Endodermal cell (in vitro differentiated cells): ENCODE results near the gene NCOA5. TPM values are rescaled to one million over a fixed set of nuclear protein-coding genes. Genes with fewer than 3 reads are reported as not detected.

Experiments
- DNase-seq: peaks from one replicate; pipeline ENCODE4 v3.0.0-alpha.2; 2017
- H3K27ac ChIP-seq: 2 replicates; pipeline ENCODE4 v1.5.1; 2013; ENCODE audit warnings: mild to moderate bottlenecking, low read depth, low read length, moderate library complexity
- H3K27me3 ChIP-seq: 2 replicates; pipeline ENCODE4 v1.6.1; 2013; ENCODE audit warnings: mild to moderate bottlenecking, low read length, moderate library complexity; ENCODE audit not compliant: insufficient read depth, control insufficient read depth, poor library complexity, severe bottlenecking
- H3K36me3 ChIP-seq: 2 replicates; pipeline ENCODE4 v1.7.0; 2013; ENCODE audit warnings: mild to moderate bottlenecking, low read length, moderate library complexity; ENCODE audit not compliant: control insufficient read depth, insufficient read depth
- H3K4me1 ChIP-seq: one replicate; pipeline ENCODE4 v1.7.0; 2013; ENCODE audit warnings: low read length; ENCODE audit not compliant: control insufficient read depth, insufficient read depth
- H3K4me3 ChIP-seq: 2 replicates; pipeline ENCODE4 v1.5.1; 2013; ENCODE audit warnings: mild to moderate bottlenecking, low read length, moderate library complexity
- H3K9ac ChIP-seq: 2 replicates; pipeline ENCODE4 v1.6.1; 2013; ENCODE audit warnings: mild to moderate bottlenecking, low read length, moderate library complexity; ENCODE audit not compliant: poor library complexity, severe bottlenecking; ENCODE audit errors: extremely low read depth
- H3K9me3 ChIP-seq: 2 replicates; pipeline ENCODE4 v1.6.1; 2013; ENCODE audit warnings: mild to moderate bottlenecking, low read length, moderate library complexity; ENCODE audit not compliant: control insufficient read depth
- H3K27ac Mint-ChIP-seq: 2 replicates; pipeline ENCODE4 v1.8.0; 2020; ENCODE audit warnings: mixed read lengths
- H3K27me3 Mint-ChIP-seq: 2 replicates; pipeline ENCODE4 v1.8.0; 2021; ENCODE audit warnings: mild to moderate bottlenecking, mixed read lengths; ENCODE audit not compliant: insufficient read depth
- H3K36me3 Mint-ChIP-seq: 2 replicates; pipeline ENCODE4 v1.8.0; 2020; ENCODE audit warnings: low read depth, mixed read lengths
- H3K4me1 Mint-ChIP-seq: 2 replicates; pipeline ENCODE4 v1.8.0; 2020; ENCODE audit warnings: mixed read lengths
- H3K4me3 Mint-ChIP-seq: 2 replicates; pipeline ENCODE4 v1.8.0; 2020; ENCODE audit warnings: mild to moderate bottlenecking, moderate library complexity, mixed read lengths
- H3K9me3 Mint-ChIP-seq: 2 replicates; pipeline ENCODE4 v1.8.0; 2020; ENCODE audit warnings: mild to moderate bottlenecking, mixed read lengths
- CTCF ChIP-seq: fragments of 200-600 bp; sonication (generic); conservative IDR thresholded peaks from 2 replicates; pipeline ENCODE4 v1.5.0; 2021; ENCODE audit warnings: antibody characterized with exemption, mild to moderate bottlenecking
- WGBS, 2 experiments: methylation state at CpG; one replicate each; pipeline versions ENCODE4 v1.1.5 to v1.1.7; 2013; ENCODE audit warnings: missing lambda C conversion rate in 2 of 2, mixed read lengths in 1 of 2; ENCODE audit not compliant: insufficient coverage in 1 of 2, insufficient read length in 1 of 2; 5-methylcytosine and 5-hydroxymethylcytosine counted together
- total RNA-seq, 2 donors: library from RNA; stranded (reverse); fragmentation: NEBNext Ultra II Directional in 1 of 2; extraction: Animal tissue kit (Norgen Biotek cat#: 25700) in 1 of 2; gene quantifications; 2 replicates in 1 of 2; 3 replicates in 1 of 2; pipeline ENCODE4 v1.2.1, GENCODE V29; 2021

NCOA5 gene
- total RNA-seq, 2 donors from 2014 or later: 19.3 to 28.7 TPM

GRCh38 chr20:46129955-46130481 is 40.3 kb upstream of the NCOA5 start:
- Histone ChIP-seq H3K9ac (no peak overlapping the region), H3K27me3 (peaks cover 39% of the 10 kb centered on the region), H3K36me3 (no peaks in the 10 kb centered on the region), H3K4me1 (no peaks in the 10 kb centered on the region), H3K27ac (no peak overlapping the region), H3K4me3 (no peak overlapping the region), H3K9me3 (no peaks in the 10 kb centered on the region)
- TF ChIP-seq CTCF: peak; percentile 19
- WGBS, 2 experiments: 0 to 48% methylated on average over 1 to 5 of the region's 5 CpGs
- DNase-seq: no peak
- Mint-ChIP-seq H3K36me3 (peaks cover 4% of the 10 kb centered on the region), H3K9me3 (no peaks in the 10 kb centered on the region), H3K27ac (no peak overlapping the region), H3K27me3 (peaks cover 37% of the 10 kb centered on the region), H3K4me3 (no peak overlapping the region), H3K4me1 (no peaks in the 10 kb centered on the region)

- Mint-ChIP-seq H3K4me3 (no peak overlapping the region), H3K9me3 (no peaks in the 10 kb centered on the region), H3K27ac (no peak overlapping the region), H3K36me3 (peaks cover 4% of the 10 kb centered on the region), H3K4me1 (no peaks in the 10 kb centered on the region), H3K27me3 (peaks cover 36% of the 10 kb centered on the region)
- Histone ChIP-seq H3K9ac (no peak overlapping the region), H3K9me3 (no peaks in the 10 kb centered on the region), H3K4me3 (no peak overlapping the region), H3K27ac (no peak overlapping the region), H3K4me1 (no peaks in the 10 kb centered on the region), H3K36me3 (no peaks in the 10 kb centered on the region), H3K27me3 (peaks cover 39% of the 10 kb centered on the region)
- peak; percentile 89 for TF ChIP-seq CTCF
- 45 to 78% methylated on average over 4 to 15 of the region's 16 CpGs for WGBS, 2 experiments
- DNase-seq: peak; percentile 86
Measured at GRCh38 chr20:46128310-46129151, 38.8 kb upstream of the NCOA5 start.

GRCh38 chr20:46127396-46128010 is 37.7 kb upstream of the NCOA5 start:
- Mint-ChIP-seq H3K27me3 (peaks cover 30% of the 10 kb centered on the region), H3K27ac (no peak overlapping the region), H3K4me3 (no peak overlapping the region), H3K4me1 (no peaks in the 10 kb centered on the region), H3K9me3 (no peaks in the 10 kb centered on the region), H3K36me3 (peaks cover 4% of the 10 kb centered on the region)
- Histone ChIP-seq H3K9ac (no peak overlapping the region), H3K9me3 (no peaks in the 10 kb centered on the region), H3K4me3 (no peak overlapping the region), H3K27ac (no peak overlapping the region), H3K4me1 (no peaks in the 10 kb centered on the region), H3K36me3 (no peaks in the 10 kb centered on the region), H3K27me3 (peaks cover 38% of the 10 kb centered on the region)
- TF ChIP-seq CTCF: no peak
- no peak for DNase-seq
- WGBS, 2 experiments: 84 to 93% methylated on average over 10 to 11 of the region's 11 CpGs
